HepG2 (cell line): ENCODE results near the gene PAK2. TPM values are rescaled to one million over a fixed set of nuclear protein-coding genes. Genes with fewer than 3 reads are reported as not detected.

Source experiments
- ATF5 ChIP-seq: sonication (generic); formaldehyde crosslinking; IDR thresholded peaks from 2 replicates; pipeline ENCODE4 v1.4.0; 2020; ENCODE audit warnings: mild to moderate bottlenecking, low read depth, missing genetic modification reagents
- CAMTA2 ChIP-seq: sonication (generic); formaldehyde crosslinking; IDR thresholded peaks from 2 replicates; pipeline ENCODE4 v1.4.0; 2020; ENCODE audit warnings: mild to moderate bottlenecking, missing genetic modification reagents, borderline replicate concordance
- CCAR2 ChIP-seq: fragments of 200-400 bp; formaldehyde crosslinking; optimal IDR thresholded peaks from 2 replicates; pipeline ENCODE3; 2018; ENCODE audit warnings: low read depth, mild to moderate bottlenecking, low read length, moderate library complexity
- CREBL2 ChIP-seq: sonication (generic); formaldehyde crosslinking; IDR thresholded peaks from 2 replicates; pipeline ENCODE4 v1.8.1; 2023; ENCODE audit warnings: missing genetic modification reagents, mild to moderate bottlenecking, borderline replicate concordance
- DZIP1 ChIP-seq: sonication (generic); formaldehyde crosslinking; IDR thresholded peaks from 2 replicates; pipeline ENCODE4 v1.5.0; 2020; ENCODE audit warnings: mild to moderate bottlenecking, missing genetic modification reagents
- FOXM1 ChIP-seq: sonication (generic); formaldehyde crosslinking; IDR thresholded peaks from 2 replicates; pipeline ENCODE4 v1.5.0; 2020; ENCODE audit warnings: missing genetic modification reagents
- GTF3A ChIP-seq: sonication (generic); formaldehyde crosslinking; conservative IDR thresholded peaks from 2 replicates; pipeline ENCODE4 v1.4.0; 2020; ENCODE audit warnings: mild to moderate bottlenecking, missing genetic modification reagents
- HES4 ChIP-seq: sonication (generic); formaldehyde crosslinking; IDR thresholded peaks from 2 replicates; pipeline ENCODE4 v1.9.0; 2021; ENCODE audit warnings: mild to moderate bottlenecking, missing genetic modification reagents, borderline replicate concordance
- HOXA3 ChIP-seq: sonication (generic); formaldehyde crosslinking; IDR thresholded peaks from 2 replicates; pipeline ENCODE4 v1.5.0; 2020; ENCODE audit warnings: missing genetic modification reagents
- HOXD1 ChIP-seq: sonication (generic); formaldehyde crosslinking; IDR thresholded peaks from 2 replicates; pipeline ENCODE4 v1.5.0; 2020; ENCODE audit warnings: missing genetic modification reagents
- MZF1 ChIP-seq: sonication (generic); formaldehyde crosslinking; IDR thresholded peaks from 2 replicates; pipeline ENCODE4 v1.8.1; 2023; ENCODE audit warnings: mild to moderate bottlenecking, missing genetic modification reagents, borderline replicate concordance
- SIN3B ChIP-seq: fragments of 150-350 bp; IDR thresholded peaks from 2 replicates; pipeline ENCODE4 v1.6.1; 2014; ENCODE audit warnings: low read length
- SMC3 ChIP-seq: IDR thresholded peaks from 2 replicates; pipeline ENCODE4 v1.6.1; 2011; ENCODE audit warnings: low read length, improper control_type of control experiment
- THAP9 ChIP-seq: sonication (generic); formaldehyde crosslinking; IDR thresholded peaks from 2 replicates; pipeline ENCODE4; 2020; ENCODE audit warnings: missing genetic modification reagents, mild to moderate bottlenecking, borderline replicate concordance
- TMF1 ChIP-seq: sonication (generic); formaldehyde crosslinking; IDR thresholded peaks from 2 replicates; pipeline ENCODE4 v1.8.1; 2022; ENCODE audit warnings: low read depth, missing genetic modification reagents
- TOPORS ChIP-seq: sonication (generic); formaldehyde crosslinking; IDR thresholded peaks from 2 replicates; pipeline ENCODE4 v1.8.0; 2023; ENCODE audit warnings: mild to moderate bottlenecking, missing genetic modification reagents
- ZFP36L1 ChIP-seq: sonication (generic); formaldehyde crosslinking; IDR thresholded peaks from 2 replicates; pipeline ENCODE4 v1.8.0; 2022; ENCODE audit warnings: mild to moderate bottlenecking, missing genetic modification reagents, moderate library complexity
- ZNF468 ChIP-seq: sonication (generic); formaldehyde crosslinking; IDR thresholded peaks from 2 replicates; pipeline ENCODE4 v1.8.0; 2022; ENCODE audit warnings: mild to moderate bottlenecking, moderate library complexity, missing genetic modification reagents
- ZNF569 ChIP-seq: sonication (generic); formaldehyde crosslinking; IDR thresholded peaks from 2 replicates; pipeline ENCODE4 v1.5.0; 2020; ENCODE audit warnings: mild to moderate bottlenecking, missing genetic modification reagents, moderate library complexity, borderline replicate concordance
- ZNF7 ChIP-seq: IDR thresholded peaks from 2 replicates; pipeline ENCODE4 v1.6.1; 2016; ENCODE audit warnings: missing biosample characterization, missing genetic modification reagents
- ZNF724P ChIP-seq: sonication (generic); formaldehyde crosslinking; IDR thresholded peaks from 2 replicates; pipeline ENCODE4 v1.8.0; 2022; ENCODE audit warnings: missing genetic modification reagents, borderline replicate concordance
- polyA plus RNA-seq, 8 experiments: library from polyadenylated mRNA; depleted of rRNA in 3 of 8; stranded (reverse) in 7 of 8; unstranded in 1 of 8; fragments of >200 nt; fragmentation: Illumina TruSeq in 4 of 8; extraction: Trizol in 4 of 8; gene quantifications; 2 replicates each; pipeline versions ENCODE4 v1.2.1 to v1.2.3, GENCODE V29; 2011 to 2016; ENCODE audit warnings: low read depth in 4 of 8, missing spikeins in 1 of 8, mixed read lengths in 1 of 8; ENCODE audit not compliant: insufficient read depth in 1 of 8
- total RNA-seq, 5 experiments: library from RNA; depleted of rRNA; stranded (reverse); fragments of >200 nt; fragmentation: Illumina TruSeq; extraction: Trizol; gene quantifications; 2 replicates each; pipeline ENCODE4 v1.2.3, GENCODE V29; 2016; ENCODE audit warnings: low read depth in 1 of 5
- TF ChIP-seq, protein P1 (sequence below): sonication (generic); formaldehyde crosslinking; IDR thresholded peaks from 2 replicates; pipeline ENCODE4 v1.4.0; 2020; ENCODE audit warnings: missing genetic modification reagents

PAK2 gene
- total and polyA plus RNA-seq, 2 of the 13 experiments (the other 11 are each of a cell fraction or from before 2014, with no cell fraction given) = 23.0 to 24.7 TPM

GRCh38 chr3:196739671-196740480 is at the start of gene PAK2 (continued):
- no peak for TF ChIP-seq DZIP1 (CRISPR knock-in tag)
- no peak for TF ChIP-seq FOXM1
- TF ChIP-seq MZF1 (CRISPR knock-in tag) = no peak
- no peak for TF ChIP-seq SMC3
- peak; percentile 32; the same call in 1 of the 2 replicates for TF ChIP-seq HES4 (CRISPR knock-in tag)
- no peak for TF ChIP-seq ZNF468 (CRISPR knock-in tag)
- no peak for TF ChIP-seq GTF3A (CRISPR knock-in tag)
- TF ChIP-seq THAP9 (CRISPR knock-in tag) = no peak
- TF ChIP-seq SIN3B = no peak
- no peak for TF ChIP-seq ZNF724P (CRISPR knock-in tag)
- no peak for TF ChIP-seq ZNF7 (CRISPR knock-in tag)
- TF ChIP-seq HOXA3 (CRISPR knock-in tag) = peak; percentile 59; the same call in 1 of the 2 replicates
- TF ChIP-seq CREBL2 (CRISPR knock-in tag) = no peak
- TF ChIP-seq ZFP36L1 (CRISPR knock-in tag) = no peak
- TF ChIP-seq HOXD1 (CRISPR knock-in tag) = peak; percentile 72; the same call in 1 of the 2 replicates
- TF ChIP-seq CCAR2 = no peak
- TF ChIP-seq, protein P1, sequence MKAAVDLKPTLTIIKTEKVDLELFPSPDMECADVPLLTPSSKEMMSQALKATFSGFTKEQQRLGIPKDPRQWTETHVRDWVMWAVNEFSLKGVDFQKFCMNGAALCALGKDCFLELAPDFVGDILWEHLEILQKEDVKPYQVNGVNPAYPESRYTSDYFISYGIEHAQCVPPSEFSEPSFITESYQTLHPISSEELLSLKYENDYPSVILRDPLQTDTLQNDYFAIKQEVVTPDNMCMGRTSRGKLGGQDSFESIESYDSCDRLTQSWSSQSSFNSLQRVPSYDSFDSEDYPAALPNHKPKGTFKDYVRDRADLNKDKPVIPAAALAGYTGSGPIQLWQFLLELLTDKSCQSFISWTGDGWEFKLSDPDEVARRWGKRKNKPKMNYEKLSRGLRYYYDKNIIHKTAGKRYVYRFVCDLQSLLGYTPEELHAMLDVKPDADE (CRISPR knock-in tag) = 0 out of 2 replicates have a peak, but pooled peaks have one; percentile 43
- no peak for TF ChIP-seq TMF1 (CRISPR knock-in tag)
- no peak for TF ChIP-seq CAMTA2 (CRISPR knock-in tag)
- TF ChIP-seq ZNF569 (CRISPR knock-in tag) = no peak
- no peak for TF ChIP-seq TOPORS (CRISPR knock-in tag)
- no peak for TF ChIP-seq ATF5
